Body of pancreas (tissue), 4 donors: ENCODE measurements around the gene MAPKAPK2.

Experiments
- POLR2A ChIP-seq, 3 donors: fragments of 450-650 bp; IDR thresholded peaks; one replicate each; pipeline ENCODE4 v1.6.1; 2016; ENCODE audit warnings: antibody characterized with exemption in 3 of 3, mild to moderate bottlenecking in 2 of 3
- TF ChIP-seq, protein P1 (sequence below), 7 experiments: fragments of 450-650 bp in 4 of 7; fragments of 200-600 bp in 3 of 7; sonication (generic) in 3 of 7; IDR thresholded peaks; one replicate each; pipeline ENCODE4 v1.5.1; 2016 to 2019; ENCODE audit warnings: antibody characterized with exemption in 7 of 7

DNA sequence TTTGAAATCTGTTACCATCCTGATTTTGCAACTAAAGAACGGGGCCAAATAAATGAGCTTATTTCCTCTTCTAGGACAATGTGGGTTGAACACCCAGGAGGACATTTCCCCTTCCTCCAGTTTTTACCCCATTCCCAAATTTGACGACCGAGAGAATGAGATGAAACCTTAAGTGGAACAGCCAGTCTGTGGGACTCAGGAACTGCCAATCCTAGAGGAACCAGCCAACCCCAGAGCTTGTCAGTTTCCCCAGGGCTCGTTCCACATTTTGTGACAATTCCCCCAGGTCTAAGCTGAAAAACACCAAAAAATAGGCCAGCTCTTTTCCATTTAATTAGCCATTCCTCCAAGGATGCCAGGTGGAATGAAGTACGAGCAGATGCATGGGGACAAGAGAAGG, 21.3 kb upstream of the MAPKAPK2 start:
- TF ChIP-seq, protein P1, sequence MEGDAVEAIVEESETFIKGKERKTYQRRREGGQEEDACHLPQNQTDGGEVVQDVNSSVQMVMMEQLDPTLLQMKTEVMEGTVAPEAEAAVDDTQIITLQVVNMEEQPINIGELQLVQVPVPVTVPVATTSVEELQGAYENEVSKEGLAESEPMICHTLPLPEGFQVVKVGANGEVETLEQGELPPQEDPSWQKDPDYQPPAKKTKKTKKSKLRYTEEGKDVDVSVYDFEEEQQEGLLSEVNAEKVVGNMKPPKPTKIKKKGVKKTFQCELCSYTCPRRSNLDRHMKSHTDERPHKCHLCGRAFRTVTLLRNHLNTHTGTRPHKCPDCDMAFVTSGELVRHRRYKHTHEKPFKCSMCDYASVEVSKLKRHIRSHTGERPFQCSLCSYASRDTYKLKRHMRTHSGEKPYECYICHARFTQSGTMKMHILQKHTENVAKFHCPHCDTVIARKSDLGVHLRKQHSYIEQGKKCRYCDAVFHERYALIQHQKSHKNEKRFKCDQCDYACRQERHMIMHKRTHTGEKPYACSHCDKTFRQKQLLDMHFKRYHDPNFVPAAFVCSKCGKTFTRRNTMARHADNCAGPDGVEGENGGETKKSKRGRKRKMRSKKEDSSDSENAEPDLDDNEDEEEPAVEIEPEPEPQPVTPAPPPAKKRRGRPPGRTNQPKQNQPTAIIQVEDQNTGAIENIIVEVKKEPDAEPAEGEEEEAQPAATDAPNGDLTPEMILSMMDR (IDR thresholded peaks at IDR 0.05): no peak
- TF ChIP-seq POLR2A (IDR thresholded peaks at IDR 0.05): no peak
